H1 (cell line): Measurements from ENCODE around the gene RND3.

Source experiments
- BCL11A ChIP-seq, 2 experiments: IDR thresholded peaks; one replicate each; pipeline ENCODE4 v1.6.1; 2011; ENCODE audit warnings: low read depth in 2 of 2, low read length in 2 of 2, mild to moderate bottlenecking in 2 of 2
- CBX5 ChIP-seq: fragments of 300-800, 300-1000 bp; sonication (generic); IDR thresholded peaks from 2 replicates; pipeline ENCODE4 v1.7.1; 2016; ENCODE audit warnings: antibody characterized with exemption, low read length, low read depth
- EZH2 ChIP-seq: fragments of 200-600 bp; sonication (generic); IDR thresholded peaks from 2 replicates; pipeline ENCODE4 v1.7.1; 2012; ENCODE audit warnings: low read depth, mild to moderate bottlenecking, moderate library complexity, low read length, inconsistent platforms; ENCODE audit not compliant: severe bottlenecking
- POLR2AphosphoS5 ChIP-seq: IDR thresholded peaks from 2 replicates; pipeline ENCODE4 v1.6.1; 2011; ENCODE audit warnings: low read depth, low read length
- RFX5 ChIP-seq: IDR thresholded peaks from 2 replicates; pipeline ENCODE4 v1.6.1; 2011; ENCODE audit warnings: low read depth, low read length, improper control_type of control experiment, borderline replicate concordance
- TF ChIP-seq, protein P1 (sequence below): IDR thresholded peaks from 2 replicates; pipeline ENCODE4 v1.6.1; 2012; ENCODE audit warnings: inconsistent platforms
- TF ChIP-seq, protein P2 (sequence below), 3 experiments: IDR thresholded peaks; 1 replicate in 2 of 3; 2 replicates in 1 of 3; pipeline versions ENCODE4 v1.5.1 to v1.6.1; 2011; ENCODE audit warnings: low read length in 3 of 3, mild to moderate bottlenecking in 3 of 3, inconsistent platforms in 2 of 3, low read depth in 1 of 3, moderate library complexity in 1 of 3; ENCODE audit not compliant: insufficient read depth in 1 of 3; ENCODE audit errors: control extremely low read depth in 1 of 3
- TF ChIP-seq, protein P3 (sequence below): fragments of 300-600 bp; sonication (generic); IDR thresholded peaks from 2 replicates; pipeline ENCODE4 v1.7.1; 2012; ENCODE audit warnings: low read length, moderate library complexity, mild to moderate bottlenecking, inconsistent platforms; ENCODE audit not compliant: insufficient replicate concordance

DNA sequence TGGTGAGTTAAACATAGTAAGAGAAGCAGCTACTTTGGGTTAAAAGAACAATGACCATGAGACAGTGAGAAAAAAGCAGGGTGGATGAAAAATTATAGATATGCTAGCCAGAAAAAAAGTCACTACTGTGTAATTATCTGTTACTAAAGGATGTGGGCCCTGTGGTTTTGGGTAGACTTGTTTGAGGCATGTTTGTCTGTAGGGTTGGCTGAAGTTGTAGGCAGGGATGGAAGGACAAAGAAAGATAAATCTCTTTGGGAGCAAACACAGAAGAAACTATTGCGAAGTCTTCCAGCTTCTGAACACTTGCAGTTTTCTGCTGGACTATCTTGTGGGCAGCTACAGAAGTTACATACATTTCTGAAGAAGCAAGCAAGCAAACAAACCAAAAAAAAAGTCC lies 28.2 kb downstream of the RND3 start:
- TF ChIP-seq EZH2 (no peak), CBX5 (no peak), RFX5 (no peak), POLR2AphosphoS5 (no peak), BCL11A (IDR thresholded peaks at IDR 0.05; ENCODE audit: low read depth in 2 of 2, low read length in 2 of 2) (no peak)
- TF ChIP-seq, protein P1, sequence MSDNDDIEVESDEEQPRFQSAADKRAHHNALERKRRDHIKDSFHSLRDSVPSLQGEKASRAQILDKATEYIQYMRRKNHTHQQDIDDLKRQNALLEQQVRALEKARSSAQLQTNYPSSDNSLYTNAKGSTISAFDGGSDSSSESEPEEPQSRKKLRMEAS = no peak
- TF ChIP-seq, protein P2, sequence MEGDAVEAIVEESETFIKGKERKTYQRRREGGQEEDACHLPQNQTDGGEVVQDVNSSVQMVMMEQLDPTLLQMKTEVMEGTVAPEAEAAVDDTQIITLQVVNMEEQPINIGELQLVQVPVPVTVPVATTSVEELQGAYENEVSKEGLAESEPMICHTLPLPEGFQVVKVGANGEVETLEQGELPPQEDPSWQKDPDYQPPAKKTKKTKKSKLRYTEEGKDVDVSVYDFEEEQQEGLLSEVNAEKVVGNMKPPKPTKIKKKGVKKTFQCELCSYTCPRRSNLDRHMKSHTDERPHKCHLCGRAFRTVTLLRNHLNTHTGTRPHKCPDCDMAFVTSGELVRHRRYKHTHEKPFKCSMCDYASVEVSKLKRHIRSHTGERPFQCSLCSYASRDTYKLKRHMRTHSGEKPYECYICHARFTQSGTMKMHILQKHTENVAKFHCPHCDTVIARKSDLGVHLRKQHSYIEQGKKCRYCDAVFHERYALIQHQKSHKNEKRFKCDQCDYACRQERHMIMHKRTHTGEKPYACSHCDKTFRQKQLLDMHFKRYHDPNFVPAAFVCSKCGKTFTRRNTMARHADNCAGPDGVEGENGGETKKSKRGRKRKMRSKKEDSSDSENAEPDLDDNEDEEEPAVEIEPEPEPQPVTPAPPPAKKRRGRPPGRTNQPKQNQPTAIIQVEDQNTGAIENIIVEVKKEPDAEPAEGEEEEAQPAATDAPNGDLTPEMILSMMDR (IDR thresholded peaks at IDR 0.05; ENCODE audit: control extremely low read depth in 1 of 3, insufficient read depth in 1 of 3, low read depth in 1 of 3, low read length in 3 of 3) = no peak
- TF ChIP-seq, protein P3, sequence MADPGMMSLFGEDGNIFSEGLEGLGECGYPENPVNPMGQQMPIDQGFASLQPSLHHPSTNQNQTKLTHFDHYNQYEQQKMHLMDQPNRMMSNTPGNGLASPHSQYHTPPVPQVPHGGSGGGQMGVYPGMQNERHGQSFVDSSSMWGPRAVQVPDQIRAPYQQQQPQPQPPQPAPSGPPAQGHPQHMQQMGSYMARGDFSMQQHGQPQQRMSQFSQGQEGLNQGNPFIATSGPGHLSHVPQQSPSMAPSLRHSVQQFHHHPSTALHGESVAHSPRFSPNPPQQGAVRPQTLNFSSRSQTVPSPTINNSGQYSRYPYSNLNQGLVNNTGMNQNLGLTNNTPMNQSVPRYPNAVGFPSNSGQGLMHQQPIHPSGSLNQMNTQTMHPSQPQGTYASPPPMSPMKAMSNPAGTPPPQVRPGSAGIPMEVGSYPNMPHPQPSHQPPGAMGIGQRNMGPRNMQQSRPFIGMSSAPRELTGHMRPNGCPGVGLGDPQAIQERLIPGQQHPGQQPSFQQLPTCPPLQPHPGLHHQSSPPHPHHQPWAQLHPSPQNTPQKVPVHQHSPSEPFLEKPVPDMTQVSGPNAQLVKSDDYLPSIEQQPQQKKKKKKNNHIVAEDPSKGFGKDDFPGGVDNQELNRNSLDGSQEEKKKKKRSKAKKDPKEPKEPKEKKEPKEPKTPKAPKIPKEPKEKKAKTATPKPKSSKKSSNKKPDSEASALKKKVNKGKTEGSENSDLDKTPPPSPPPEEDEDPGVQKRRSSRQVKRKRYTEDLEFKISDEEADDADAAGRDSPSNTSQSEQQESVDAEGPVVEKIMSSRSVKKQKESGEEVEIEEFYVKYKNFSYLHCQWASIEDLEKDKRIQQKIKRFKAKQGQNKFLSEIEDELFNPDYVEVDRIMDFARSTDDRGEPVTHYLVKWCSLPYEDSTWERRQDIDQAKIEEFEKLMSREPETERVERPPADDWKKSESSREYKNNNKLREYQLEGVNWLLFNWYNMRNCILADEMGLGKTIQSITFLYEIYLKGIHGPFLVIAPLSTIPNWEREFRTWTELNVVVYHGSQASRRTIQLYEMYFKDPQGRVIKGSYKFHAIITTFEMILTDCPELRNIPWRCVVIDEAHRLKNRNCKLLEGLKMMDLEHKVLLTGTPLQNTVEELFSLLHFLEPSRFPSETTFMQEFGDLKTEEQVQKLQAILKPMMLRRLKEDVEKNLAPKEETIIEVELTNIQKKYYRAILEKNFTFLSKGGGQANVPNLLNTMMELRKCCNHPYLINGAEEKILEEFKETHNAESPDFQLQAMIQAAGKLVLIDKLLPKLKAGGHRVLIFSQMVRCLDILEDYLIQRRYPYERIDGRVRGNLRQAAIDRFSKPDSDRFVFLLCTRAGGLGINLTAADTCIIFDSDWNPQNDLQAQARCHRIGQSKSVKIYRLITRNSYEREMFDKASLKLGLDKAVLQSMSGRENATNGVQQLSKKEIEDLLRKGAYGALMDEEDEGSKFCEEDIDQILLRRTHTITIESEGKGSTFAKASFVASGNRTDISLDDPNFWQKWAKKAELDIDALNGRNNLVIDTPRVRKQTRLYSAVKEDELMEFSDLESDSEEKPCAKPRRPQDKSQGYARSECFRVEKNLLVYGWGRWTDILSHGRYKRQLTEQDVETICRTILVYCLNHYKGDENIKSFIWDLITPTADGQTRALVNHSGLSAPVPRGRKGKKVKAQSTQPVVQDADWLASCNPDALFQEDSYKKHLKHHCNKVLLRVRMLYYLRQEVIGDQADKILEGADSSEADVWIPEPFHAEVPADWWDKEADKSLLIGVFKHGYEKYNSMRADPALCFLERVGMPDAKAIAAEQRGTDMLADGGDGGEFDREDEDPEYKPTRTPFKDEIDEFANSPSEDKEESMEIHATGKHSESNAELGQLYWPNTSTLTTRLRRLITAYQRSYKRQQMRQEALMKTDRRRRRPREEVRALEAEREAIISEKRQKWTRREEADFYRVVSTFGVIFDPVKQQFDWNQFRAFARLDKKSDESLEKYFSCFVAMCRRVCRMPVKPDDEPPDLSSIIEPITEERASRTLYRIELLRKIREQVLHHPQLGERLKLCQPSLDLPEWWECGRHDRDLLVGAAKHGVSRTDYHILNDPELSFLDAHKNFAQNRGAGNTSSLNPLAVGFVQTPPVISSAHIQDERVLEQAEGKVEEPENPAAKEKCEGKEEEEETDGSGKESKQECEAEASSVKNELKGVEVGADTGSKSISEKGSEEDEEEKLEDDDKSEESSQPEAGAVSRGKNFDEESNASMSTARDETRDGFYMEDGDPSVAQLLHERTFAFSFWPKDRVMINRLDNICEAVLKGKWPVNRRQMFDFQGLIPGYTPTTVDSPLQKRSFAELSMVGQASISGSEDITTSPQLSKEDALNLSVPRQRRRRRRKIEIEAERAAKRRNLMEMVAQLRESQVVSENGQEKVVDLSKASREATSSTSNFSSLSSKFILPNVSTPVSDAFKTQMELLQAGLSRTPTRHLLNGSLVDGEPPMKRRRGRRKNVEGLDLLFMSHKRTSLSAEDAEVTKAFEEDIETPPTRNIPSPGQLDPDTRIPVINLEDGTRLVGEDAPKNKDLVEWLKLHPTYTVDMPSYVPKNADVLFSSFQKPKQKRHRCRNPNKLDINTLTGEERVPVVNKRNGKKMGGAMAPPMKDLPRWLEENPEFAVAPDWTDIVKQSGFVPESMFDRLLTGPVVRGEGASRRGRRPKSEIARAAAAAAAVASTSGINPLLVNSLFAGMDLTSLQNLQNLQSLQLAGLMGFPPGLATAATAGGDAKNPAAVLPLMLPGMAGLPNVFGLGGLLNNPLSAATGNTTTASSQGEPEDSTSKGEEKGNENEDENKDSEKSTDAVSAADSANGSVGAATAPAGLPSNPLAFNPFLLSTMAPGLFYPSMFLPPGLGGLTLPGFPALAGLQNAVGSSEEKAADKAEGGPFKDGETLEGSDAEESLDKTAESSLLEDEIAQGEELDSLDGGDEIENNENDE = no peak
